ENCODE data around the gene CYP46A1.

CYP46A1 gene

GRCh38 chr14:99744199-99744872 is 60.2 kb downstream of the CYP46A1 start:
- TF ChIP-seq ZNF654 (tag by site-specific recombination; IDR thresholded peaks at IDR 0.05; ENCODE audit: low read depth) (peak; percentile 54), ZBTB17 (tag by site-specific recombination; IDR thresholded peaks at IDR 0.05) (0 out of 2 replicates have a peak, but pooled peaks have one; percentile 49), ATF2 (tag by site-specific recombination; IDR thresholded peaks at IDR 0.05; ENCODE audit: low read depth) (no peak), ZBTB7A (tag by site-specific recombination; IDR thresholded peaks at IDR 0.05; ENCODE audit: low read depth) (no peak), SCRT2 (tag by site-specific recombination; IDR thresholded peaks at IDR 0.05) (peak; percentile 86), GLIS1 (tag by site-specific recombination; IDR thresholded peaks at IDR 0.05) (peak; percentile 75), PRDM6 (tag by site-specific recombination; IDR thresholded peaks at IDR 0.05) (0 out of 2 replicates have a peak, but pooled peaks have one; percentile 31), ELK4 (IDR thresholded peaks at IDR 0.05; ENCODE audit: borderline replicate concordance, low read depth, low read length) (no peak), ZIC2 (tag by site-specific recombination; IDR thresholded peaks at IDR 0.05) (peak; percentile 39), ZBTB21 (tag by site-specific recombination; IDR thresholded peaks at IDR 0.05) (no peak), WT1 (tag by site-specific recombination; IDR thresholded peaks at IDR 0.05) (no peak), SCRT1 (tag by site-specific recombination; IDR thresholded peaks at IDR 0.05; ENCODE audit: borderline replicate concordance) (0 out of 2 replicates have a peak, but pooled peaks have one; percentile 48)
- TF ChIP-seq, protein P1, sequence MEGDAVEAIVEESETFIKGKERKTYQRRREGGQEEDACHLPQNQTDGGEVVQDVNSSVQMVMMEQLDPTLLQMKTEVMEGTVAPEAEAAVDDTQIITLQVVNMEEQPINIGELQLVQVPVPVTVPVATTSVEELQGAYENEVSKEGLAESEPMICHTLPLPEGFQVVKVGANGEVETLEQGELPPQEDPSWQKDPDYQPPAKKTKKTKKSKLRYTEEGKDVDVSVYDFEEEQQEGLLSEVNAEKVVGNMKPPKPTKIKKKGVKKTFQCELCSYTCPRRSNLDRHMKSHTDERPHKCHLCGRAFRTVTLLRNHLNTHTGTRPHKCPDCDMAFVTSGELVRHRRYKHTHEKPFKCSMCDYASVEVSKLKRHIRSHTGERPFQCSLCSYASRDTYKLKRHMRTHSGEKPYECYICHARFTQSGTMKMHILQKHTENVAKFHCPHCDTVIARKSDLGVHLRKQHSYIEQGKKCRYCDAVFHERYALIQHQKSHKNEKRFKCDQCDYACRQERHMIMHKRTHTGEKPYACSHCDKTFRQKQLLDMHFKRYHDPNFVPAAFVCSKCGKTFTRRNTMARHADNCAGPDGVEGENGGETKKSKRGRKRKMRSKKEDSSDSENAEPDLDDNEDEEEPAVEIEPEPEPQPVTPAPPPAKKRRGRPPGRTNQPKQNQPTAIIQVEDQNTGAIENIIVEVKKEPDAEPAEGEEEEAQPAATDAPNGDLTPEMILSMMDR (tag by site-specific recombination; IDR thresholded peaks at IDR 0.05), result peak; percentile 73; the same call in 1 of the 2 replicates
- H3K4me3 ChIP-seq (ENCODE audit: low read depth, low read length), result no peak overlapping the region
- H3K9me3 ChIP-seq (ENCODE audit: control insufficient read depth, insufficient read depth, low read depth, low read length), result no peaks in the 10 kb centered on the region
- peaks cover 29% of the 10 kb centered on the region for H3K4me1 ChIP-seq (ENCODE audit: control insufficient read depth, insufficient read depth, low read length)
- no peaks in the 10 kb centered on the region for H3K36me3 ChIP-seq (ENCODE audit: control insufficient read depth in 2 of 2, insufficient read depth in 1 of 2, low read length in 2 of 2)
- ChIA-PET POLR2A (no interaction called here), CTCF (interaction anchor here (0.6 to 1.7 kb wide), 5 partner anchors 14 to 497 kb away, joined by 3 to 6 read pairs (median 4); no protein-coding TSS in a partner anchor)
- H3K27ac ChIP-seq (ENCODE audit: extremely low read depth, low read depth, low read length), result no peak overlapping the region

GRCh38 chr14:99744873-99745224 is 60.8 kb downstream of the CYP46A1 start:
- Histone ChIP-seq H3K27ac (ENCODE audit: extremely low read depth, low read depth, low read length) (no peak overlapping the region), H3K9me3 (ENCODE audit: control insufficient read depth, insufficient read depth, low read depth, low read length) (no peaks in the 10 kb centered on the region), H3K4me1 (ENCODE audit: control insufficient read depth, insufficient read depth, low read length) (peaks cover 29% of the 10 kb centered on the region), H3K4me3 (ENCODE audit: low read depth, low read length) (no peak overlapping the region), H3K36me3 (ENCODE audit: control insufficient read depth in 2 of 2, insufficient read depth in 1 of 2, low read length in 2 of 2) (no peaks in the 10 kb centered on the region)
- CTCF ChIA-PET, result interaction anchor here (1.0 to 1.7 kb wide), 5 partner anchors 14 to 497 kb away, joined by 3 to 4 read pairs (median 3); no protein-coding TSS in a partner anchor
- POLR2A ChIA-PET, result no interaction called here
- TF ChIP-seq ZNF16 (tag by site-specific recombination; IDR thresholded peaks at IDR 0.05; ENCODE audit: low read depth), result no peak
- no peak for TF ChIP-seq ZNF184 (tag by site-specific recombination; IDR thresholded peaks at IDR 0.05)
- TF ChIP-seq EGR2 (tag by site-specific recombination; IDR thresholded peaks at IDR 0.05; ENCODE audit: low read depth), result no peak
- no peak for TF ChIP-seq ZNF155 (tag by site-specific recombination; IDR thresholded peaks at IDR 0.05)
- TF ChIP-seq, protein P2, sequence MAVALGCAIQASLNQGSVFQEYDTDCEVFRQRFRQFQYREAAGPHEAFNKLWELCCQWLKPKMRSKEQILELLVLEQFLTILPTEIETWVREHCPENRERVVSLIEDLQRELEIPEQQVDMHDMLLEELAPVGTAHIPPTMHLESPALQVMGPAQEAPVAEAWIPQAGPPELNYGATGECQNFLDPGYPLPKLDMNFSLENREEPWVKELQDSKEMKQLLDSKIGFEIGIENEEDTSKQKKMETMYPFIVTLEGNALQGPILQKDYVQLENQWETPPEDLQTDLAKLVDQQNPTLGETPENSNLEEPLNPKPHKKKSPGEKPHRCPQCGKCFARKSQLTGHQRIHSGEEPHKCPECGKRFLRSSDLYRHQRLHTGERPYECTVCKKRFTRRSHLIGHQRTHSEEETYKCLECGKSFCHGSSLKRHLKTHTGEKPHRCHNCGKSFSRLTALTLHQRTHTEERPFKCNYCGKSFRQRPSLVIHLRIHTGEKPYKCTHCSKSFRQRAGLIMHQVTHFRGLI (tag by site-specific recombination; IDR thresholded peaks at IDR 0.05), result no peak
- no peak for TF ChIP-seq ZNF488 (tag by site-specific recombination; IDR thresholded peaks at IDR 0.05)
- no peak for TF ChIP-seq ZNF626 (tag by site-specific recombination; IDR thresholded peaks at IDR 0.05)
- no peak for TF ChIP-seq KLF10 (tag by site-specific recombination; IDR thresholded peaks at IDR 0.05)
- no peak for TF ChIP-seq KLF17 (tag by site-specific recombination; IDR thresholded peaks at IDR 0.05)
- TF ChIP-seq ZNF473 (tag by site-specific recombination; IDR thresholded peaks at IDR 0.05), result no peak
- no peak for TF ChIP-seq YY1 (tag by site-specific recombination; IDR thresholded peaks at IDR 0.05)
- TF ChIP-seq ZNF423 (tag by site-specific recombination; IDR thresholded peaks at IDR 0.05), result no peak
- TF ChIP-seq ZNF112 (tag by site-specific recombination; IDR thresholded peaks at IDR 0.05), result no peak
